Dermis microvascular lymphatic vessel endothelial cell (primary cell): Measurements from ENCODE around the gene IFRD2. TPM values are rescaled to one million over a fixed set of nuclear protein-coding genes. Genes with fewer than 3 reads are reported as not detected.
"Not testable (repeated sequence)": the region's sequence is repeated elsewhere in the genome, so short reads cannot be mapped to it uniquely, and the experiment has no call there.

Source experiments
- DNase-seq, 2 donors: peaks; one replicate each; pipeline versions ENCODE4 v3.0.0 to v3.0.0-alpha.2; 2010; ENCODE audit warnings: low read depth in 2 of 2
- total RNA-seq: library from RNA; depleted of rRNA; stranded (reverse); fragments of >200 nt; gene quantifications from 2 replicates; pipeline ENCODE4 v1.2.1, GENCODE V29; 2014

Gene IFRD2
- total RNA-seq, 1 donor from 2014 or later, result 117 TPM

DNA sequence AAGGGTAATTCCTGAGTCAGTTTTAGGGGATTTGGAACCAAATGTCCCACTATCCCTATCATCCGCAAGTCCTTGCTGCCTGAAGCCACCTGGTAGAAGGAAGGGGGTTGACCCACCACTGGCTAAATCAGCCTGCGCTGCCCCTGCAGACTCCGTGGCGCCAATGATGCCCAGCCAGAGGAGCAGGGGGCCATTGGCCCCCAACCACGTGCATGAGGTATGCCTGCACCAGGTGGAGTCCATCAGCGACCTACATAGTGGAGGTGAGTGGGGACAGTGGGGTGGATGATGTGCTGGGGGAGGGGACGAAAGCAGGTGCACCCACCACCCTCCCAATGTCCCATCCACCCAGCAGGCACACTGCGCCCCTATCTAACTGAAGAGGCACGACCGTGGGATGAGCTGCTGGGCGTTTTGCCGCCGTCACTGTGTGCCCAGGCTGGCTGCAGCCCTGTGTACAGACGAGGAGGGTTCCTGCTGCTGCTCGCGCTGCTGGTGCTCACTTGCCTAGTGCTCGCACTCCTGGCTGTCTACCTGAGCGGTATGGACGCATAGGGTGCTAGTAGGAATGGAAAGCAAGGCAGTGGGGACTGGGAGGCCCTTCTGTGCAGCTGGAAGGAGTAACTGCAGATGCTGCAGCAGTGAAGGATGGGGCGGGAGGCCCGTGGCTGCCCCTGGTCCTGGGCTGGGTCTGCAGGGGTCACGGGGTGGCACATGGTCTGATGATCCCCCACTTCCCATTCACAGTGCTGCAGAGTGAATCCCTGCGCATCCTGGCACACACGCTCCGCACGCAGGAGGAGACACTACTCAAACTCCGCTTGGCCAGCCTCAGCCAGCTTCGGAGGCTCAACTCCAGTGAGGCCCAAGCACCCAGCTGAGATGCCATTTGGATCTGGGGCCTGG, 5.7 kb downstream of the IFRD2 start:
- no peak for DNase-seq

DNA sequence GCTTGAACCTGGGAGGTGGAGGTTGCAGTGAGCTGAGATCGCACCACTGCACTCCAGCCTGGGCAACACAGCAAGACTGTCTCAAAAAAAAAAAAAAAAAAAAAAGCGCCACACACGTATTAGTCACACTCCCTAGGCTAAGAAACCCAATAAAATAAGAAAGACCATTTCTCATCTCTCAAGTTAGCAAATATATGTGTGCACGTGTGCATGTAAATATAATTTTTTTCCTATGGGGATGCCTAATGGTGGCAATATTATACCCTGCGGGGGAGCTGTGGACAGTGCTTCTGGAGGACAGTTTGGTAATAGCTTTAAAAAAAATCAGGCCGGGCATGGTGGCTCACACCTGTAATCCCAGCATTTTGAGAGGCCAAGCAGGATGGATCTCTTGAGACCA, 8.1 kb downstream of the IFRD2 start:
- not testable (repeated sequence) for DNase-seq

DNA sequence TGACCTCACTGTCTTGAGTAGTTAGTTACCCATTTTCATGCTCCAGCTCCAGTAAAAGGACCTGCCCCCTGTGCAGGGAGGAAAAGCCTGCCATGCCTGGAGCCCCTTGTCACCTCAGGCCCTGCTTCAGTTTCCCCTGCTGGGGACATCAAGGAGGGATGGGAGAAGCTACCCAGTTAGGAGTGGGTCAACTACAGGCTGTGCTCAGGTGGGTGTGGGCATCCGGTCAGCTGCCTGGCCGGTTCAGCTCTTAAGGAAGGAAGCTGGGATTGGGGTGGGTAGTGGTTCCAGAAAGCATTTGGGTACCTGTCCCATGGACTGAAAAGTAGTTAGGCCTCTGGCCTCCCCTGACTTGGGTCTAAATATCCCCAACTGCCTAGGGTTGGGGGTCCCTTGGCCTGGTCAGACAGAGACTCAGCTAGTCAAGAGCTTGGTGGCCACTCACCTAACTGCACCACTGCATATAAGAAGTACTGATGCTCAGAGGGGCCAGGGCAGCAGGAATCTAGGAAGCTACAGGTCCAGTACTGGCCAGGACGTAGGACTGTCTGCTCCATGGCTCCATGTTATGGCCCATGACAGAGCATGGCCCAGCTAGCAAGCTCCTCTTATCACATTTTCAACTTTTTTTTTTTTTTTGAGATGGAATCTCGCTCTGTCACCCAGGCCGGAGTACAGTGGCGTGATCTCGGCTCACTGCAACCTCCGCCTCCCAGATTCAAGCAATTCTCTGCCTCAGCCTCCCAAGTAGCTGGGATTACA, 12.8 kb downstream of the IFRD2 start:
- no peak for DNase-seq

DNA sequence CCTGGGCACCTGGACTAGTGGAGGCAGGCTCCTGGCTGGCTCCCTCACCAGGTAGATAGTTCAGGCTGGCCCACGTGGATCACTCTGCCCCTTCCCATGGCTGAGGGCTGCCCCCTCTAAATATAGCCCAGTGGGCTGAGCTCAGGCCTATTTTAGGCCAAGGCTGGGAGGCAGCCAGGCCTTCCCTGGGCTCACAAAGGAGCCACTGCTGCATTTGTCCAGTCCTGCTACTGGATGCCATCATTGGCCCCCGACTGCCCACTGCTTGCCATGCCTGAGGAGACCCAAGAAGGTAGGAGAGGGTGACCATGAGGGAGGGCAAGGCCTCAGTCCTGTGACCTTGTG, 13.4 kb downstream of the IFRD2 start, which contains the start of gene LSMEM2:
TSS of gene LSMEM2 (plus strand) at position 208 of the 345 bp plus-strand sequence. CDS start at position 235, 27 bp downstream.
- no peak for DNase-seq

DNA sequence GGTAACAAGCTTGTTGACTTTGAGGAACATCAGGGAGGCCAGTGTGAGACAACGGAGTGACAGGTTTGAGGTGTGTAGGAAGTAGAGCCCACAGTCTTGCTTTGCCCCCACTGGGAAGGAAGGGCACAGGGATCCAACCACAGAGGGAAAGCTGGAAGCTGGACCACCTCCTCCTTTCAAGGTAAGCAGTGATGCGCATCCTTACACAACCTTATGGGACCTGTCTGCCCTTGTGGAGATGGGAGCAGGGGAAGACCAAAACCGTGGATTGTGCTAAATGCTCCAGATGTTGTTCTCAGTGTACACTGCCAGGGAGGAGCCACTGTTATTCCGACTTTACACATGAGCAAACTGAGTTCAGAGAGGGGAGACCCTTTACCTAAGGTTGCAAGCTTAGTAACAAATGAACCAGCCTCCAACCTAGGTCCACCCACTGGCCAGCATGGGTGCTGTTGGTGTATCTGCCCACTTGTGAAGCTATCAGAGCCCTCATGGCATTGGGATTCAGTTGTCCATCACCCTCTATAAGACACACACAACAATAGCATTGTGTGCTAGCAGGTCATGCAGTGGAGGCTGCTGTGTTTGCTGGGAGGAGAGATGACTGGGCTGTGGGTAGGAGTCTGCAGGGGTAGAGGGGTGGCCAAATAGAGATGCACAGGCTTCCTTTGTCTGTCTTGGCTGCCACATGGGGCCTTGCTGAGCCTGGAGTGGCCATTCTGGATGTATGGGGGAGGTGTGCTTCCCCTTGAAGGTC, 13.9 kb downstream of the IFRD2 start:
- DNase-seq, result no peak

DNA sequence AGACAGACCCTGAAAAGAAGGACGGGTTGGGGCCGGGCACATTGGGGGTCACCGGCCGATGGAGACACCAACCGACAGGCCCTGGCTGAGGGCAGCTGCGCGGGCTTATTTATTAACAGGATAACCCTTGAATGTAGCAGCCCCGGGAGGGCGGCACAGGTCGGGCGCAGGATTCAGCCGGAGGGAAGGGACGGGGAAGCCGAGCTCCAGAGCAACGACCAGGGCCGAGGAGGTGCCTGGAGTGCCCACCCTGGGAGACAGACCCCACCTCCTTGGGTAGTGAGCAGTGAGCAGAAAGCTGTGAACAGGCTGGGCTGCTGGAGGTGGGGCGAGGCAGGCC, 15.5 kb downstream of the IFRD2 start:
- DNase-seq, result no peak

DNA sequence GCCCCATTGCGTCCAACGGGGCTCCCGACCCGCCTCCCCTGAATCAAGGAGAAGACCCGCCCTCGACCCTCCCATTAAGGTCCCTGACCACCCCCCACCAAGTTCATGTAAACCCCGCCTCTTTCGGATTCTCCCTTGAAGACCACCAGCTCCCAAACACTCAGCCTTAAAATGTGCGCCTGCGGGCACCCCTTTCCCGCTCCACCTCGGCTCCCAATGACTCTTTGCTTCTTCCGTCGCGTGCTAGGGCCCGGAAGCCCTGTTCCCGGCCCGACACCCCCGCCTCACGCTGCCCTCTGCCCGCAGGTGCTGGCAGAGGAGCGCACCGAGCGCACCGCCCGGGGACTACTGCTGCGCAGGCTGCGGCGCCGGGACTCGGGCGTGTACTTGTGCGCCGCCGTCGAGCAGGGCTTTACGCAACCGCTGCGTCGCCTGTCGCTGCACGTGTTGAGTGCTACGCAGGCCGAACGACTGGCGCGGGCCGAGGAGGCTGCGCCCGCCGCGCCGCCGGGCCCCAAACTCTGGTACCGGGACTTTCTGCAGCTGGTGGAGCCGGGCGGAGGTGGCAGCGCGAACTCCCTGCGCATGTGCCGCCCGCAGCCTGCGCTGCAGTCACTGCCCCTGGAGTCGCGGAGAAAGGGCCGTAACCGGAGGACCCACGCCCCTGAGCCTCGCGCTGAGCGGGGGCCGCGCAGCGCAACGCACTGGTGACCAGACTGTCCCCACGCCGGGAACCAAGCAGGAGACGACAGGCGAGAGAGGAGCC, 16.1 kb downstream of the IFRD2 start:
- DNase-seq, result no peak

DNA sequence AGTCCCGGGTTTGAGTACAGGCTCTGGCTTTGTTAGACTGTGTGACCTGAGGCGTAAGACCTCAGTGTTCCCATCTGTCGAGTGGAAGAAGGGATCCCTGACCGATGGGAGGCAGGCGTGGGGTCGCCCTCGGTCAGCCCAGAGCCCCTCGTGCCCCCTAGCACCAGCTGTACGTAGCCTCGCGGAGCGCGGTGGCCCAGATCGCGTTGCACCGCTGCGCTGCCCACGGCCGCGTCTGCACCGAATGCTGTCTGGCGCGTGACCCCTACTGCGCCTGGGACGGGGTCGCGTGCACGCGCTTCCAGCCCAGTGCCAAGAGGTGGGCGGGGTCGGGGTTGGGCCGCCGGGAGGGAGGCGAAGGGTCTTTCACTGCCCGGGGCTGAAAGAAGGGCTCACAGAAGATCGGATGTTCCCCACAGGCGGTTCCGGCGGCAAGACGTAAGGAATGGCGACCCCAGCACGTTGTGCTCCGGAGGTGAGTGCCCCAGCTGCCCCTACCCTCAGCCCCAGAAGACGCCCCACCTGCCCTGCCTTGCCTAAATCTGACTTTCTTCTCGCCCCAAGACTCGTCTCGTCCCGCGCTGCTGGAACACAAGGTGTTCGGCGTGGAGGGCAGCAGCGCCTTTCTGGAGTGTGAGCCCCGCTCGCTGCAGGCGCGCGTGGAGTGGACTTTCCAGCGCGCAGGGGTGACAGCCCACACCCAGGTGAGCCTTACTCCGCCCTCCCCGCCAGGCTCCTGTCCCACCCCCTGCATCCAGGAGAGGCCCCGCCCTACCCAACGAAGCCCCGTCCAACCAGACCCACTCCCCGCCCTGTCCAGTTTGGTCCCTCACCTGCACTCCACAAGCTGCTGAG, 16.9 kb downstream of the IFRD2 start:
- DNase-seq, result no peak

DNA sequence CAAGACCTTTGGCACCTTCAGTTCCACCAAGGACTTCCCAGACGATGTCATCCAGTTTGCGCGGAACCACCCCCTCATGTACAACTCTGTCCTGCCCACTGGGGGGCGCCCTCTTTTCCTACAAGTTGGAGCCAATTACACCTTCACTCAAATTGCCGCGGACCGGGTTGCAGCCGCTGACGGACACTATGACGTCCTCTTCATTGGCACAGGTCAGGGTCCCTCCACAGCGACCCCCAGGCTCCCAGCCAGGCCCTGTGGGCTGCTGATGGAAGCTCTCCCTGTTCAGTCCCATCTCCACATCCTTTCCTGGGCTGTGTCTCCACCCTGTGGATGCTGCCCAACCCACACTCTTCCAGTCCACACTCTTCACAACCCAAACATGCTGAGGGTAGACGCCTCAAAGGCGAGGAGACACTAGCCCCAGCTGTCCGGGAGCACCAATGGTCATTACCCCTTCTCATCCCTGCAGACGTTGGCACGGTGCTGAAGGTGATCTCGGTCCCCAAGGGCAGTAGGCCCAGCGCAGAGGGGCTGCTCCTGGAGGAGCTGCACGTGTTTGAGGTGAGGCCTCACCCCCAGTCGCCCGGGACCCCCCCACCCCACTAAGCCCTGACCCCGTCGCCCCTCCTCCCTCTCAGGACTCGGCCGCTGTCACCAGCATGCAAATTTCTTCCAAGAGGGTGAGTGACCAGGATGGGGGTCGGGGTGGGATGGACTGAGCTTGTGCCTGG, 17.7 kb downstream of the IFRD2 start:
- peak; percentile 36 to 81 for DNase-seq

DNA sequence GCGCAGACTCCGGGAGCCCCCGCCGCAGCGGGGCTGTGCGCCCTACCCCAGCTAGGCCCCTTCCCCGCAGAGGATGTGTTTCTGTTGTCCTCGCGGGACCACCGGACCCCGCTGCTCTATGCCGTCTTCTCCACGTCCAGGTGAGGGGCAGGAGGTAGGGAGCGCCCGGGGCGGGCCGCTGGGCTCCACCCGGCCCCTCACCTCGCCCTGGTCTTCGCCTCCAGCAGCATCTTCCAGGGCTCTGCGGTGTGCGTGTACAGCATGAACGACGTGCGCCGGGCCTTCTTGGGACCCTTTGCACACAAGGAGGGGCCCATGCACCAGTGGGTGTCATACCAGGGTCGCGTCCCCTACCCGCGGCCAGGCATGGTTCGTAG, 18.6 kb downstream of the IFRD2 start:
- no peak for DNase-seq

DNA sequence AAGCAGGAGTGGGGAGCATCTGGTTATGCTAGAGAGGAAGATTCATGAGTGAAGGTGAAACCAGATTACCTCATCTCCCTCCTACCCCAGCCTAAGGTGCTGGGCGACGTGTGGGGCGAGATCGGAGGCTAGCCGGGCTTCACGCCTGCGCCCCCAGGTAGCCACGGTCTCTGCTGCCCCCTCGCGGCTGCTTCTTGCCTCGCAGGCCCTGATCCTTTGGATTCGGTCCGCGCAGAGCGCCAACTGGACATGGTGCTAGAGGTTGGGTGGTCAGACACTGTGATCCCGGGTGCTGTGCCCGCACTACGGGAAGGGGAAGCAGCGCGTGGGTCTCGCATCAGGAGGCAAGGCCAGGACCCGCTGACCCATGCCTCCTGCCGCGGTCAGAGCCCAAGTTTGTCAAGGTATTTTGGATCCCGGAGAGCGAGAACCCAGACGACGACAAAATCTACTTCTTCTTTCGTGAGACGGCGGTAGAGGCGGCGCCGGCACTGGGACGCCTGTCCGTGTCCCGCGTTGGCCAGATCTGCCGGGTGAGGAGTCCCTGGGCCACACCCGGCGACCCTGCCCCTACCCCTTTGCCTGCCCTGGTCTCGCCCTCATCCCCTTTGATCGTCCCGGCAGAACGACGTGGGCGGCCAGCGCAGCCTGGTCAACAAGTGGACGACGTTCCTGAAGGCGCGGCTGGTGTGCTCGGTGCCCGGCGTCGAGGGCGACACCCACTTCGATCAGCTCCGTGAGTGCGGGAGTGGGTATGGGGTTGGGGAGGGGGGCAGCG, 19.1 kb downstream of the IFRD2 start:
- peak; percentile 45 to 71 for DNase-seq

DNA sequence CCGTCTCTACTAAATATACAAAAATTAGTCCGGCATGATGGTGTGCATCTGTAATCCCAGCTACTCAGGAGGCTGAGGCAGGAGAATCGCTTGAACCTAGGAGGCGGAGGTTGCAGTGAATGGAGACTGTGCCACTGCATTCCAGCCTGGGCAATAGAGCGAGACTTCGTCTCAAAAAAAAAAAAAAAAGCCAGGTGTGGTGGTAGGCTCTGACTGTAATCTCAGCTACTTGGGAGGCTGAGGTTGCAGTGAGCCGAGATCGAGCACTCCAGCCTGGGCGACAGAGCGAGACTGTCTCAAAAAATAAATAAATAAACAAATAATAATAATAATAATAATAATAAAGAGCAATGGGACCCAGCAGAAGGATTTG, 19.7 kb downstream of the IFRD2 start:
- not testable (repeated sequence) for DNase-seq

DNA sequence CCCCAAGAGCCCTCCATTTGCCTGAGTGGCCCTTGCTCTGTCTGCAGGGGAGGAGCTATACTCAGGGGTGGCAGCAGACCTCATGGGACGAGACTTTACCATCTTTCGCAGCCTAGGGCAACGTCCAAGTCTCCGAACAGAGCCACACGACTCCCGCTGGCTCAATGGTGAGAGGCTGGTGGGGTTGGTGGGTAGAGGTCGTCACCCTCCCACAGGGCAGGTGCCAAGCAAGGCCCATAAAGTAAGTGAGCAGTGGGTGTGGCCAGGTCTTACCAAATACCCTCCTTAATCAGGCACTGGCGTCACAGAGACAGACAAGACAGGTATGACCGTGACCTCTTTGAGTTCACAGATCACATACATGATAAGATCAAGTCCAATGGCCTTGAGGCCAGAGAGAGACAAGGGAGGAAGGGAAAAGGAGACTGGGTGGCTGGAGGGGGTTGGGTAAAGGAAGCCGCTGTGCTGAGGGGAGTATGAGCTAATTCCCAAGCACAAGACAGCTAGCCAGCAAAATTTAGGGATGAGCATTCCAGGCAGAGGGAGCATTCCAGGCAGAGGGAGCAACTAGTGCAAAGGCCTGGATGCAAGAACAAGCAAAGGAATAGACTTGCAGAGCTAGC, 20.8 kb downstream of the IFRD2 start:
- DNase-seq, result no peak

DNA sequence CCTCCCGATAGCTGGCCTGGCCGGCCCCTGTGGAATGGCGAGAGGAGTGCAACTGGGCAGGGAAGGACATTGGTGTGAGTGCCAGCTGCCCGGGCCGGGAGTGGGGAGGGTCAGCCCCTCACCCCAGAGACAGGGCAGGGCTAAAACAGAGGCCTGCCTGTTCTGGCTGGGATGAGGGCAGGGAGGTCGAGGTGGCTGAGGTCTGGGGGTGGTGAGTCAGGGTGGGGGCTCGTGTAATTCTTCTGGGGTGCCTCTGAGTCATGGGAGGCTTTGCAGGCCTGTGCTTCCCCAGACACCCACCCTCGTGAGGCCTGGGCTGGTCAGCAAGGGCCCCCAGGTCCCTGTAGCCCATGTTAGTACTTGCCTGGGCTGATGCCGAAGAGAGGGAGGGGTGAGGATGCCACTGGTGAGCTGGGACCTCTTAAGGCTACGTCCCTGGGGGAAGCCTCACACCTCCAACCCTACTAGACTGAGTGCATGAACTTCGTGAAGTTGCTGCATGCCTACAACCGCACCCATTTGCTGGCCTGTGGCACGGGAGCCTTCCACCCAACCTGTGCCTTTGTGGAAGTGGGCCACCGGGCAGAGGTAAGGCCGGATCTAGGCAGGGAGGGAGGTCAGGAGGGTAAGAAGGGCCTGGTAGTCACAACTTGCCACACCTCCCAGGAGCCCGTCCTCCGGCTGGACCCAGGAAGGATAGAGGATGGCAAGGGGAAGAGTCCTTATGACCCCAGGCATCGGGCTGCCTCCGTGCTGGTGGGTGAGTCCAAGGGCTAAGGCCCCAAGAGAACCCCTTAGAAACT, 21.6 kb downstream of the IFRD2 start:
- DNase-seq, result no peak

DNA sequence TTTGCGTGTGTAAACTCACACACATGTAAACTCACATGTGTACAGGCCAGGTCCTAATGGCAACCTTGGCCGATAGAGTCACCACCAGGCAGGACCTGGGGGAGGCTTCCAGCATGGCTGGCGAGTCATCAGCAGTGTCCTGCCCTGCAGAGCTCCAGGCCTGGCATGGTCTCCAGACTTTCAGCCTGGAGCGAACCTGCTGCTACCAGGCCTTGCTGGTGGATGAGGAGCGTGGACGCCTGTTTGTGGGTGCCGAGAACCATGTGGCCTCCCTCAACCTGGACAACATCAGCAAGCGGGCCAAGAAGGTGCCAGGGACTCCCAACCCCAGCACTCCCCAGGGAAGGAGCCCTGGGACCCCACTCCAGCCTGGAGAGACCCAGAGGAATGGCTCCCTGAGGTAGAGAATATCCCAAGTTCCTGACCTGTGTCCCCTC, 22.2 kb downstream of the IFRD2 start:
- DNase-seq, result no peak

DNA sequence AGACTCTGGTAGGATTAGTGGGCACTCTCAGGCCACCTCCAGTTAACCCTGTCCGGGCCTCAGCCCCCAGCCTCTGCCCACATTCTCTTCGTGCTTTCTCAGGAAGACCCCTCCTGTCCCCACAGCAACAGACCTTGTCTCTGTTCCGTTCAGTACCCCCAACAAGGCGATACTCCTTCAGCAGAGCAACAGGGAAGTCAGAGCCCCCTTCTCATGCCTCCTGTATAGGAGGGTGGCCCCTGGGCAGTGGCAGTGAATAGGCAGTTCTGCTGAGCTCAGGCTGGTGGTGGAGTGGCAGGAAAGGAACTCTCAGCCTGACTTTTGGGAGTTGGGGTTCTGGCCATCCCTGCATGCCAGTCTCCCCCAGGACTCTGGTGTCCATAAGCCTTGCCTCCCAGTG, 22.8 kb downstream of the IFRD2 start:
- no peak for DNase-seq

DNA sequence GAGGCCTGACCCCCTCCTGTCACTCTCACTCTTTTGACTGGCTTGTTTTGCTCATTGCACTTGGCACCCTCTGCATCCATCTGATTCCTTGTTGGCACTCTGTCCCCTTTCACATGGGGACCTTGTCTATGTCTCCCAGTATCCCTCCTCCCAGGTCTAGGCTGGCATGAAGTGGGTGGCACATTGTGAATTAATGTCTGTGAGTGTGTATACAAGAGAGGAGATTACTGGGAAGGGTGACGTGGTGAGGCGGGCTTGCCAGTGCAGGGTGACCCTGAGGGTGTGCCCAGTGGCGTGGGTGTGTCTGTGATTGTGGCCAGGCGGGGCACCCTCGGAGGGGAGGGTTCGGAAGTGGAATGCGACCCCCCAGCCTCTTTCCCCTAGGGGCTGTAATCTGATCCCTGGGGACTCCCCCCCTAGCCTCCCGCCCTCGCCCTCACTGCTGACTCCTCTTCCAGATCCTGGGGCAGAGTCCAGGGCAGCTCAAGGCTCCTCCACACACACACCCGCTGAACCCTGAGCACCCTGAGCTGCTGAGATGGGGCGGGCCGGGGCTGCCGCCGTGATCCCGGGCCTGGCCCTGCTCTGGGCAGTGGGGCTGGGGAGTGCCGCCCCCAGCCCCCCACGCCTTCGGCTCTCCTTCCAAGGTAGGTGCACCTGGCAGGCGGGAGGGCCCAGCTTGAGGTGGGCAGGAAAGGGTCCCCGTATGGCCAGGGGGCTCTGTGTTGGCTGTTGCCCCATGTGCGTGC, 23.4 kb downstream of the IFRD2 start, which contains the start of gene SEMA3B:
TSS of gene SEMA3B (plus strand) at position 445 of the 749 bp plus-strand sequence. CDS start at position 539, 94 bp downstream.
- no peak for DNase-seq
